ENCODE measurements around the gene TMEM87A.

- TF ChIP-seq, protein P1, sequence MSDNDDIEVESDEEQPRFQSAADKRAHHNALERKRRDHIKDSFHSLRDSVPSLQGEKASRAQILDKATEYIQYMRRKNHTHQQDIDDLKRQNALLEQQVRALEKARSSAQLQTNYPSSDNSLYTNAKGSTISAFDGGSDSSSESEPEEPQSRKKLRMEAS (IDR thresholded peaks at IDR 0.05) = no peak
- TF ChIP-seq CTCF (IDR thresholded peaks at IDR 0.05) (no peak), MAFK (IDR thresholded peaks at IDR 0.05; ENCODE audit: partially characterized antibody) (no peak), EP300 (IDR thresholded peaks at IDR 0.05) (no peak), CEBPB (IDR thresholded peaks at IDR 0.05) (no peak), HDAC2 (IDR thresholded peaks at IDR 0.05) (no peak)
- TF ChIP-seq, protein P2, sequence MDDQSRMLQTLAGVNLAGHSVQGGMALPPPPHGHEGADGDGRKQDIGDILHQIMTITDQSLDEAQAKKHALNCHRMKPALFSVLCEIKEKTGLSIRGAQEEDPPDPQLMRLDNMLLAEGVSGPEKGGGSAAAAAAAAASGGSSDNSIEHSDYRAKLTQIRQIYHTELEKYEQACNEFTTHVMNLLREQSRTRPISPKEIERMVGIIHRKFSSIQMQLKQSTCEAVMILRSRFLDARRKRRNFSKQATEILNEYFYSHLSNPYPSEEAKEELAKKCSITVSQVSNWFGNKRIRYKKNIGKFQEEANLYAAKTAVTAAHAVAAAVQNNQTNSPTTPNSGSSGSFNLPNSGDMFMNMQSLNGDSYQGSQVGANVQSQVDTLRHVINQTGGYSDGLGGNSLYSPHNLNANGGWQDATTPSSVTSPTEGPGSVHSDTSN (IDR thresholded peaks at IDR 0.05) = no peak
These were observed 81.5 kb downstream of the TMEM87A start for GRCh38 chr15:42191610-42192346.

Data from A549 (cell line).